ENCODE results near the gene KIF5B. TPM values are rescaled to one million over a fixed set of nuclear protein-coding genes. Genes with fewer than 3 reads are reported as not detected.

Gene KIF5B
- total and polyA plus RNA-seq, 2 experiments from 2014 or later: 63.5 to 81.8 TPM

GRCh38 chr10:32051926-32052325 is 4.3 kb downstream of the KIF5B start (continued):
- TF ChIP-seq, protein P1, sequence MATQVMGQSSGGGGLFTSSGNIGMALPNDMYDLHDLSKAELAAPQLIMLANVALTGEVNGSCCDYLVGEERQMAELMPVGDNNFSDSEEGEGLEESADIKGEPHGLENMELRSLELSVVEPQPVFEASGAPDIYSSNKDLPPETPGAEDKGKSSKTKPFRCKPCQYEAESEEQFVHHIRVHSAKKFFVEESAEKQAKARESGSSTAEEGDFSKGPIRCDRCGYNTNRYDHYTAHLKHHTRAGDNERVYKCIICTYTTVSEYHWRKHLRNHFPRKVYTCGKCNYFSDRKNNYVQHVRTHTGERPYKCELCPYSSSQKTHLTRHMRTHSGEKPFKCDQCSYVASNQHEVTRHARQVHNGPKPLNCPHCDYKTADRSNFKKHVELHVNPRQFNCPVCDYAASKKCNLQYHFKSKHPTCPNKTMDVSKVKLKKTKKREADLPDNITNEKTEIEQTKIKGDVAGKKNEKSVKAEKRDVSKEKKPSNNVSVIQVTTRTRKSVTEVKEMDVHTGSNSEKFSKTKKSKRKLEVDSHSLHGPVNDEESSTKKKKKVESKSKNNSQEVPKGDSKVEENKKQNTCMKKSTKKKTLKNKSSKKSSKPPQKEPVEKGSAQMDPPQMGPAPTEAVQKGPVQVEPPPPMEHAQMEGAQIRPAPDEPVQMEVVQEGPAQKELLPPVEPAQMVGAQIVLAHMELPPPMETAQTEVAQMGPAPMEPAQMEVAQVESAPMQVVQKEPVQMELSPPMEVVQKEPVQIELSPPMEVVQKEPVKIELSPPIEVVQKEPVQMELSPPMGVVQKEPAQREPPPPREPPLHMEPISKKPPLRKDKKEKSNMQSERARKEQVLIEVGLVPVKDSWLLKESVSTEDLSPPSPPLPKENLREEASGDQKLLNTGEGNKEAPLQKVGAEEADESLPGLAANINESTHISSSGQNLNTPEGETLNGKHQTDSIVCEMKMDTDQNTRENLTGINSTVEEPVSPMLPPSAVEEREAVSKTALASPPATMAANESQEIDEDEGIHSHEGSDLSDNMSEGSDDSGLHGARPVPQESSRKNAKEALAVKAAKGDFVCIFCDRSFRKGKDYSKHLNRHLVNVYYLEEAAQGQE (IDR thresholded peaks at IDR 0.05; ENCODE audit: unreplicated experiment): no peak
- TF ChIP-seq STAT1 (IDR thresholded peaks at IDR 0.05; ENCODE audit: unreplicated experiment) (no peak), ZNF114 (CRISPR knock-in tag; IDR thresholded peaks at IDR 0.05) (no peak), CTCF (conservative IDR thresholded peaks at IDR 0.05; ENCODE audit: low read depth in 2 of 2) (no peak)
- TF ChIP-seq, protein P2, sequence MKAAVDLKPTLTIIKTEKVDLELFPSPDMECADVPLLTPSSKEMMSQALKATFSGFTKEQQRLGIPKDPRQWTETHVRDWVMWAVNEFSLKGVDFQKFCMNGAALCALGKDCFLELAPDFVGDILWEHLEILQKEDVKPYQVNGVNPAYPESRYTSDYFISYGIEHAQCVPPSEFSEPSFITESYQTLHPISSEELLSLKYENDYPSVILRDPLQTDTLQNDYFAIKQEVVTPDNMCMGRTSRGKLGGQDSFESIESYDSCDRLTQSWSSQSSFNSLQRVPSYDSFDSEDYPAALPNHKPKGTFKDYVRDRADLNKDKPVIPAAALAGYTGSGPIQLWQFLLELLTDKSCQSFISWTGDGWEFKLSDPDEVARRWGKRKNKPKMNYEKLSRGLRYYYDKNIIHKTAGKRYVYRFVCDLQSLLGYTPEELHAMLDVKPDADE (IDR thresholded peaks at IDR 0.05): no peak

DNA sequence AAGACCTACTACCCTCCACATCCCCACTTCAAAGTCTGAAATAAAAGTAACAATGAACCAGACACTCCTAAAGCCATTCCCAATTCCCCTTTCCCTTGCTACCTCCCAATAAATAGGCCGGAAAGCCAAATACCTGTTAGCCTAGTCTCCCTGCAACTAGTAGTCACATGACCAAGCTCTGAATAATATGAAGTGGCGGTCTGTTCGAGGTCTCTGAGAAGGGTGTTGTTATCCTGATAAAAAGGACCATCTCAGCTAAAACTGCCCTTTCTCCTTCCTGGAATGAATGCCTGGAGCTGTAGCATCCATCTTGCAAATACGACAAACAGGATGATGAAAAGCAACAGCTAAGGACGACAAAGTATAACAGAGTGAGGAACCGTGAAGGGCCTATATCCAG is 6.0 kb downstream of the KIF5B start:
- Histone ChIP-seq H3K27ac (ENCODE audit: low read depth) (peak overlapping the region; percentile 84), H3F3A (replicated peaks; ENCODE audit: low read depth) (no peaks in the 10 kb centered on the region)
- peak; percentile 50 for DNase-seq (ENCODE audit: low spot score)
- TF ChIP-seq, protein P1 (IDR thresholded peaks at IDR 0.05; ENCODE audit: unreplicated experiment): no peak
- TF ChIP-seq JUNB (IDR thresholded peaks at IDR 0.05; ENCODE audit: unreplicated experiment): no peak
- no peak for TF ChIP-seq ZNF462 (CRISPR knock-in tag; IDR thresholded peaks at IDR 0.05)
- TF ChIP-seq CREB1 (CRISPR knock-in tag; IDR thresholded peaks at IDR 0.05; ENCODE audit: low read depth): no peak
- TF ChIP-seq POLR2AphosphoS5 (IDR thresholded peaks at IDR 0.05; ENCODE audit: low read depth): no peak

More for the DNA sequence above, 6.0 kb downstream of the KIF5B start:
- peak overlapping the region; percentile 38 for H3K4me3 Mint-ChIP-seq
- Histone ChIP-seq H3K4me3 (peak overlapping the region; percentile 85), H3K27me3 (ENCODE audit: insufficient read depth) (no peaks in the 10 kb centered on the region), H3K9me2 (ENCODE audit: insufficient read depth) (no peaks in the 10 kb centered on the region), H3K36me3 (ENCODE audit: insufficient read depth) (peaks cover 22% of the 10 kb centered on the region), H4K20me1 (replicated peaks; ENCODE audit: insufficient read depth) (peaks cover 59% of the 10 kb centered on the region), H3K4me1 (ENCODE audit: insufficient read depth) (peaks cover 50% of the 10 kb centered on the region), H2AFZ (no peak overlapping the region), H3K4me2 (peak overlapping the region; percentile 88), H3K79me2 (replicated peaks; ENCODE audit: insufficient read depth) (peaks cover 100% of the 10 kb centered on the region)
- peaks cover 1% of the 10 kb centered on the region for H3K27me3 Mint-ChIP-seq (ENCODE audit: insufficient read depth, low read depth, poor library complexity)
- peaks cover 49% of the 10 kb centered on the region for H3K4me1 Mint-ChIP-seq
- peaks cover 34% of the 10 kb centered on the region for H3K36me3 Mint-ChIP-seq (ENCODE audit: low read depth)
- ATAC-seq: peak; percentile 68
- H3K9me3 Mint-ChIP-seq: no peaks in the 10 kb centered on the region
- H3K27ac Mint-ChIP-seq: peak overlapping the region; percentile 89

Data from GM23338 (cell line).